Activated gamma-delta T cell treated with anti-CD3 and anti-CD28 coated beads, Interleukin-2, amount 50 U/mL, for 16 hours (primary cell): ENCODE measurements around the gene PRSS8.
A peak's percentile ranks its signal among the peaks of the same experiment; 100 is the strongest.

Experiments
- DNase-seq: peaks from one replicate; pipeline ENCODE4 v3.0.0-alpha.2; 2020; ENCODE audit warnings: low read depth

PRSS8 gene

DNA sequence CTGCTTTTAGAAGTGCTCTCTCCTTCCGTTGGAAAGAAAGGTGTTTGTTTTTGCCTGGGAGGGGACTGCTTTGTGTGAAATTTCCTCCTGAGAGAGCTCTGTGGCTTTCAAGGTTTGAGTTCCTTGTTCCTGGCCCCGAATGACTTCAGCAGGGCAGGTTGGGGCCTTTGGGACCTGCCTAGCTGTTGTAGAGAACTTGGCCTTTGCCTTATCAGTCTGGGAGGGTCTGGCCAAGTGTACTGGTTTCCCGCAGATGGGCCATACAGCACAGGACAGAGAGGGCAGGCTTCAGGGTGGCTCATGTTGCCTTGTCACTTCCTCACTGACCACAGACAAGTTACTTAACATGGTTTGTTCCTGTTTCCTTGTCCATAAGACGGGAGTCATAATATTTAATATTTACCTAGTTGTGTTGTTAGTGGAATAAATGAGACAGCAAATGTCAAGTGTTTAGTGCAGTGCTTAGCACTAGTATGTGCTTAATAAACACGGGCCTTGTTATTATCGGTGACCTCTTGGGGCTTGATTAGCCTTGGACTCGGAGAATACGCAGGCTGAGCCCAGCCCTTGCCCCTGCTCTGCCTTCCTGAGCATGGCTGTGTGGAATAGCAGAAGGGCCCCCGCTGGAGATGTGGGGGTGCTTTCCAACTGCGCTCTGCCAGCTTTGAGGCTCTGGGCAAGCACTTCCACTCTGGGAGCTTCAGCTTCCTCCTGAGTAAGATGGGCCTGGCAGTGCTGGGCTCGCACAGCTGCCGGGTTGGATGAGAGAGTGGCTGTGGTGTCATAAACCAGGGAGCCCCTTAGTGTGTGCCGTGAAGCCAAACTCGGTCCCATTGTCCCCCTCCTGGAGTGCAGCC, 6.6 kb downstream of the PRSS8 start:
- DNase-seq: no peak

DNA sequence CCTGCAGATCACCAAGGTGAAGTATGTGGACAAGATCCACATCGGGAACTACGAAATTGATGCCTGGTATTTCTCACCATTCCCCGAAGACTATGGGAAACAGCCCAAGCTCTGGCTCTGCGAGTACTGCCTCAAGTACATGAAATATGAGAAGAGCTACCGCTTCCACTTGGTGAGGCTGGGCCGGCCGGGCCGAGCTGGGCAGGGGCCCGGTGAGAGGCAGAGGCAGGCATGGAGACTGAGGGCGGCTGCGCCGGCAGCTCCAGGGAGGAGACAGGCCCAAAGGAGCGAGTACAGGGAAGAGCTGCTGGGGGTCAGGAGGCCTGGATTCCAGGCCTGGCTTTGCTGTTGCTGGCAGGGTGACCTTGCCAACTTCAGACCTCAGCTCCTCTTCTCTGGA, 8.3 kb downstream of the PRSS8 start:
- DNase-seq: no peak

GRCh38 chr16:31125844-31126243, 9.7 kb downstream of the PRSS8 start:
- no peak for DNase-seq

GRCh38 chr16:31120129-31120528, 15.4 kb downstream of the PRSS8 start:
- no peak for DNase-seq

GRCh38 chr16:31118223-31119155, 17.0 kb downstream of the PRSS8 start:
- no peak for DNase-seq

GRCh38 chr16:31117384-31118222, 17.9 kb downstream of the PRSS8 start, which contains the start of gene KAT8:
Gene KAT8 (plus strand): TSS chr16:31117664. CDS start chr16:31117682, 18 bp downstream.
- peak; percentile 96 for DNase-seq

DNA sequence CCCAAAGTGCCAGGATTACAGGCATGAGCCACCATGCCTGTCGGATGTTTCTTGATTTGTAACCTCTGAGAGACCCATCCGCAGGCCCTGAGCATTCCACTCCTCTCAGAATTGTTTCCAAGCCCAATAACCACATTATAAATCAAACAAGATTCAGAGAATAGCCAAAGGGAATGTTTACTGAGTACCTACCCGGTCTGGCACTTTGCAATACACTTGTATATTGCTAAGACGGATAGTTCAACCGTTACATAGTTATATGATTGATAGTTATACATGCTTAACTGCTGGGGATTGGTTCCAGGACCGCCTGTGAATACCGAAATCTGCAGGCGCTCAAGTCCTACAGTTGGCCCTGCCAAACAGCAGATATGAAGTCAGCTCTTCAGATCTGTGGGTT, 21.1 kb downstream of the PRSS8 start:
- no peak for DNase-seq

GRCh38 chr16:31113121-31114120, 22.1 kb downstream of the PRSS8 start:
- no peak for DNase-seq

GRCh38 chr16:31112711-31113110, 22.8 kb downstream of the PRSS8 start:
- DNase-seq: no peak

DNA sequence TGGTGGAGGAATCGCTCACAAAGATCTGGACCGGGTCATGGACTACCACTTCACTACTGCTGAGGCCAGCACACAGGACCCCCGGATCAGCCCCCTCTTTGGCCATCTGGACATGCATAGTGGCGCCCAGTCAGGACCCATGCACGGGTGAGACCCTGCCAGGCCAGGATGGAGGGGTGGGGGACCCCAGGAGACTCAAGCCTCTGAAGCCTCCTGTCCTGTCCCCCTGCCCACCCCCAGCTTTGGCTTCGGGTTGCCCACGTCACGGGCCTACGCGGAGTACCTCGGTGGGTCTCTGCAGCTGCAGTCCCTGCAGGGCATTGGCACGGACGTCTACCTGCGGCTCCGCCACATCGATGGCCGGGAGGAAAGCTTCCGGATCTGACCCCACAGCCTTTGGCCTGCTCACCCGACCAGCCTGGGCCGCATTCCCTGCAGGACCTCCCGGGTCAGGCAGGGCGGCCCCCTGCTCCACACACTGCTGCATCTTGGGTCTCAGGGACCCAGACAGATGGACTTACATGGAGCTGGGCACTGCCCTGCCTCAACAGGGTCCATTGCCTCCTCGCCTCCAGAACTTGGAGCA, 23.6 kb downstream of the PRSS8 start:
- no peak for DNase-seq

DNA sequence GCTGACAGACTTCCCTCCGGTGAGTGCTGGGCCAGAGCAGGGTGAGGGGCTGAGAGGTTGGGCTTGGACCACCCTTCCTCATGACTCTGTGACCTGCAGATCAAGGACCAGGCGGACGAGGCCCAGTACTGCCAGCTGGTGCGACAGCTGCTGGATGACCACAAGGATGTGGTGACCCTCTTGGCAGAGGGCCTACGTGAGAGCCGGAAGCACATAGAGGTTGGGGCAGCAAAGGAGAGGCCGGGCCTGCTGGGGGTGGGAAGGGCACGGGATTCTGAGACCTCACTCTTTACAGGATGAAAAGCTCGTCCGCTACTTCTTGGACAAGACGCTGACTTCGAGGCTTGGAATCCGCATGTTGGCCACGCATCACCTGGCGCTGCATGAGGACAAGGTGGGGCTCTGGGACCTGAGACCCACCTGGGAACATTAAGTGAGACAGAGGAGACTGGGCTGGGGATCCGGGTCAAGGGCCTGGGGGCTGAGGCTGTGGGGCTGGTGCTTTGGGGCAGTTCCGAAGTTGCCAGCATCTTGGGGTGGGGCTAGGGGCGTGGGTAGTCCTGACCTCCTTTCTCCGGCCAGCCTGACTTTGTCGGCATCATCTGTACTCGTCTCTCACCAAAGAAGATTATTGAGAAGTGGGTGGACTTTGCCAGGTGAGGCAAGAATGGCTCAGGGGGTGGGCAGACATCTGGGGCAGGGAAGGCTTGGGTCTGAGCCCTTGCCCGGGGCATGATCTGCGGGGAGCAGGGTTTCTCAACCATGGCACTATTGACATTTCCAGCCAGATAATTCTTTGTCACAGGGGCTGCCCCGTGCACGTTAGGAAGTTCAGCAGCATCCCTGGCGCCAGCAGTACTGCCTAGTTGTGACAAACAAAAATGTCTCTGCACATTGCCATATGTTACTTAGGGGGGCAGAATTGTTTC, 25.2 kb downstream of the PRSS8 start:
- no peak for DNase-seq

- DNase-seq: no peak
Observed at GRCh38 chr16:31109622-31110021, 25.9 kb downstream of the PRSS8 start.

DNA sequence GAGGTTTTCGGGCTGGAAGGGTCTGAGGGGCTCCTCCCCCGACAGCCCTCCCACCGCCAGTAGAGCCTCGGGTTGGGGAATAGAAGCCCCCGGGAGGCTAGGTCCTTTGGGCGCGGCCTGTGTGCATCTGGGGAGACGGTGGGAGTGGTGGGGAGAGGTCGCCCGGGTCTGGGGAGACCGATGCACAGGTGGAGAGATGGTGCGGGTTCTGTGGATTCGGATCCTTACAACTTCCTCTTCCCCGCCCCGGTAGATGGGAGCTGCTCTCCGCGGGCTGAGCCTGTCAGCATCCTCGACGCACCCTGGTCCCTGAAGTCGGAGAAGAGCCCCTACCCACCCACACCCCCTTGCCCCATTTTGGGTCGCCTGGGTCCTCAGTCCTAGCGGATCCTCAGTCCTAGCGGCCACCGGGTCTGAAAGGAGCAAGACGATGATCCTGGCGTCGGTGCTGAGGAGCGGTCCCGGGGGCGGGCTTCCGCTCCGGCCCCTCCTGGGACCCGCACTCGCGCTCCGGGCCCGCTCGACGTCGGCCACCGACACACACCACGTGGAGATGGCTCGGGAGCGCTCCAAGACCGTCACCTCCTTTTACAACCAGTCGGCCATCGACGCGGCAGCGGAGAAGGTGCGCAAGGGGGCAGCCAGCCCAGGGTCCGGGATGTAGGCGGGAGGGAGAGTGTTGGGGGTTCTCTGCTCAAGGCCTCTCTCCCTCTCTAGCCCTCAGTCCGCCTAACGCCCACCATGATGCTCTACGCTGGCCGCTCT, 26.6 kb downstream of the PRSS8 start:
- no peak for DNase-seq

GRCh38 chr16:31108035-31108793, 27.3 kb downstream of the PRSS8 start, which contains the start of gene BCKDK:
Gene BCKDK (plus strand): TSS chr16:31108386. CDS start chr16:31109224, 838 bp downstream.
- DNase-seq: peak; percentile 29

DNA sequence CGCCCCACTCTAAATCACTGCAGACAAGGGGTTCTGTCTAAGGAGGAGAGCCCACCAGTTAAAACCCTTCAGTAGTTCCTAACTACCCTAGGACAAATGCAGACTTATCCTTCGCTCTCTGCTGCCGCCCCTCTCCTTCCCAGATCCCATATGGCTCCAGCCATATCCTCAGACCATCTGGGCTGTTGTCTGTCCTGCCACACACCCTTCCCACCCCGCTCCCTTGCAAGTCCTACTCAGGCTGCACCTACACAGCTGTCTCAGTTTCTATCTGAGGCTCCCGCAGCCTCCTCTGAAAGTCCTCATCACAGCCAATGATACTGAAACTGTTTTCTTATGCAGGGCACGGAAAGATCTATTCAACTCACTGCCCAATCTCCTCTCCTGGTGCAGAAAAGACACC, 28.1 kb downstream of the PRSS8 start:
- DNase-seq: no peak

DNA sequence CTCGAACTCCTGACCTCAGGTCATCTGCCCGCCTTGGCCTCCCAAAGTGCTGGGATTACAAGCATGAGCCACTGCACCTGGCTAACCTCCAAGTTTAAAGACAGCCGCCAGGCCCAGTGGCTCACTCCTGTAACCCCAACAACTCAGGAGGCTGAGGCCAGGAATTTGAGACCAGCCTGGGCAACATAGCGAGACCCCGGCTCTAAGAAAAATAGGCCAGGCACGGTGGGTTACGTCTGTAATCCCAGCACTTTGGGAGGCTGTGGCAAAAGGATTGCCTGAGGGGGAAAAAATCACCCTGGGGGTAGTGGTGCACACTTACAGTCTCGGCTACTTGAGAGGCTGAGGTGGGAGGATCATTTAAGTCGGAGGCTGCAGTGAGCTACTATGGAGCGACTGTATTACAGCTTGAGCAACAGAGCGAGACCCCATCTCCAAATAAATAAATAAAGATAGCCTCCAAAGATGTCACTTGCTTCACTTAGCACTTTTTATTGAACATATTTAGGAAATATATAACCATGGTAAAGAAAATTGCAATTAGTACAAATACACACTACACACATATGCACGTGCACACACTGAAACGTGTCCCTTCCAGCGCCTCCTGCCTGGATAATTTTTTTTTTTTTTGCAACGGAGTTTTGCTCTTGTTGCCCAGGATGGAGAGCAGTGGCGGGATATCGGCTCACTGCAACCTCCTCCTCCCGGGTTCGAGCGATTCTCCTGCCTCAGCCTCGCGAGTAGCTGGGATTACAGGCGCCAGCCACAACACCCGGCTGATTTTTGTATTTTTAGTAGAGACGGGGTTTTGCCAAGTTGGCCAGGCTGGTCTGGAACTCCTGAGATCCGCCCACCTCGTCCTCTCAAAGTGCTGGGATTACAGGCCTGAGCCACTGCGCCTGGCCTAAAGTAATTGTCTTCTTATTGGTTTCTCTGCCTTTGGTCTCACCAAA, 28.7 kb downstream of the PRSS8 start:
- DNase-seq: no peak
